Activated CD4-positive, alpha-beta memory T cell treated with anti-CD3 and anti-CD28 coated beads, Interleukin-2, amount 10 ng/mL, durations not matched to agents 7 days and 5 days (primary cell): Measurements from ENCODE around the gene PCSK7. TPM values are rescaled to one million over a fixed set of nuclear protein-coding genes. Genes with fewer than 3 reads are reported as not detected.

Source experiments
- CTCF ChIA-PET: fragments of 350-600 bp; sonication (Branson Sonifier 250); formaldehyde crosslinking; loops from one replicate; lab custom pipeline; 2021; ENCODE audit warnings: antibody characterized with exemption, inconsistent platforms; lab: Charles Lee
- POLR2A ChIA-PET: fragments of 350-600 bp; sonication (Branson Sonifier 250); formaldehyde crosslinking; loops from one replicate; lab custom pipeline; 2021; ENCODE audit warnings: antibody characterized with exemption; lab: Charles Lee
- DNase-seq: peaks from one replicate; pipeline ENCODE4 v3.0.0-alpha.2; 2020
- H3K27ac Mint-ChIP-seq: one replicate; pipeline ENCODE4 v1.8.0; 2021; ENCODE audit warnings: mild to moderate bottlenecking, mixed read lengths
- H3K27me3 Mint-ChIP-seq: one replicate; pipeline ENCODE4 v1.8.0; 2021; ENCODE audit warnings: mixed read lengths
- H3K36me3 Mint-ChIP-seq: one replicate; pipeline ENCODE4 v1.8.0; 2021; ENCODE audit warnings: low read depth, mixed read lengths
- H3K4me1 Mint-ChIP-seq: one replicate; pipeline ENCODE4 v1.8.0; 2021; ENCODE audit warnings: mixed read lengths
- H3K4me3 Mint-ChIP-seq: one replicate; pipeline ENCODE4 v1.8.0; 2021; ENCODE audit warnings: mild to moderate bottlenecking, mixed read lengths
- H3K9me3 Mint-ChIP-seq: one replicate; pipeline ENCODE4 v1.8.0; 2021; ENCODE audit warnings: mixed read lengths
- total RNA-seq, 2 experiments: library from RNA; stranded (reverse); gene quantifications; one replicate each; pipeline ENCODE4 v1.2.3, GENCODE V29; 2021

PCSK7 gene
- total RNA-seq, 2 experiments from 2014 or later = 181 to 182 TPM

DNA sequence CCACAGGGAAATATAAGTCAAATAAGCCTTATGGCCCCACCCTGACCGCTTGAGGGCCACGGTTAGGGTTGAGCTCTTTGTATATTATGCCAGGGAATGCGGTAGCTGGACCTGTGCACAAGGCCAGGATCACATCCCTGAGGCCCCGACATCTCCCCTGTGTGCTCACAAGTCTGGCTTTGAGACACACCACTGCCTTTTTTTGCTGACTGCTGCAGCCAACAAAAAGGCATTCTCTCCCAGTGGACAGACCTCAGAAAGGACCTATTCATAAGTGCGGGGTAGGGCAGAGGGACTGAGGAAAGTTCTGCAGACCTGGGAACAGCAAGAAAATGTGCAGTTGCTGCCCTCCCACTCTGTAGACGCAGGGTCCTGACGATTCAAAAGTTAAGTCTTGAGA lies 56.8 kb downstream of the PCSK7 start:
- Mint-ChIP-seq H3K36me3 (peaks cover 14% of the 10 kb centered on the region), H3K4me1 (peaks cover 22% of the 10 kb centered on the region), H3K4me3 (no peak overlapping the region), H3K27ac (peak overlapping the region; percentile 55), H3K27me3 (no peaks in the 10 kb centered on the region), H3K9me3 (no peaks in the 10 kb centered on the region)
- no peak for DNase-seq
- POLR2A ChIA-PET = no interaction called here
- CTCF ChIA-PET = no interaction called here

DNA sequence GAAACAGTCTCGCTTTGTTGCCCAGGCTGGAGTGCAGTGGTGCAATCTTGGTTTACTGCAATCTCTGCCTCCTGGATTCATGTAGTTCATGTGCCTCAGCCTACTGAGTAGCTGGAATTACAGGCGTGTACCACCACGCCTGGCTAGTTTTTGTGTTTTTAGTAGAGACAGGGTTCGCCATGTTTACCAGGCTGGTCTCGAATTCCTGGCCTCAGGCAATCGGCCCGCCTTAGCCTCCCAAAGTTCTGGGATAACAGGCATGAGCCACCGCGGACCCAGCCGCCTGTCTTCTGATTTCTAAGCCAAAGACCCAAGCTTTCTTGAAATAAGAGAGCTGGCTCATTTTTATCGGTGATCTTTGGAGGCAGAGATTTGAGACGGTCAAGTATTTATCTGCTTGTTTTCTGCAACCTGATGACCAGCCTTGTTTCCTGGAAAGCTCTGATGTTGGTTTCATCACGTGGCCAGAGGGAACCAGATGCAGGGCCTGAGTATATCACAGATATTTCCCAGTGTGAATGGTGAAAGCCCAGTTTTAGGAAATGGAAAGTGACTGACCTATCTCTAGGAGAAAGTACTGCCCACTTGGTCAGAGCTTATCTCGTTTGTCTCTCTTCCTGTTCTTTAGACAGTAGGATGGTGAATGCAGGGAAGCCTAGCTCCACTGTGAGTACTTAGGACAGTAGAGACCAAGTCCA lies 59.0 kb downstream of the PCSK7 start:
- DNase-seq = no peak
- no peak overlapping the region for H3K27ac Mint-ChIP-seq
- CTCF ChIA-PET = interaction anchor here (1.3 to 2.4 kb wide), 4 partner anchors 8 to 337 kb away, joined by 3 to 11 read pairs (median 4); no protein-coding TSS in a partner anchor
- peaks cover 30% of the 10 kb centered on the region for H3K36me3 Mint-ChIP-seq
- H3K9me3 Mint-ChIP-seq = no peaks in the 10 kb centered on the region
- POLR2A ChIA-PET = interaction anchor here (1.2 to 2.5 kb wide), 7 partner anchors 8 to 323 kb away, joined by 3 to 13 read pairs (median 4); partner anchors contain the start of gene PAFAH1B2
- H3K27me3 Mint-ChIP-seq = no peaks in the 10 kb centered on the region
- peaks cover 6% of the 10 kb centered on the region for H3K4me1 Mint-ChIP-seq
- H3K4me3 Mint-ChIP-seq = no peak overlapping the region

DNA sequence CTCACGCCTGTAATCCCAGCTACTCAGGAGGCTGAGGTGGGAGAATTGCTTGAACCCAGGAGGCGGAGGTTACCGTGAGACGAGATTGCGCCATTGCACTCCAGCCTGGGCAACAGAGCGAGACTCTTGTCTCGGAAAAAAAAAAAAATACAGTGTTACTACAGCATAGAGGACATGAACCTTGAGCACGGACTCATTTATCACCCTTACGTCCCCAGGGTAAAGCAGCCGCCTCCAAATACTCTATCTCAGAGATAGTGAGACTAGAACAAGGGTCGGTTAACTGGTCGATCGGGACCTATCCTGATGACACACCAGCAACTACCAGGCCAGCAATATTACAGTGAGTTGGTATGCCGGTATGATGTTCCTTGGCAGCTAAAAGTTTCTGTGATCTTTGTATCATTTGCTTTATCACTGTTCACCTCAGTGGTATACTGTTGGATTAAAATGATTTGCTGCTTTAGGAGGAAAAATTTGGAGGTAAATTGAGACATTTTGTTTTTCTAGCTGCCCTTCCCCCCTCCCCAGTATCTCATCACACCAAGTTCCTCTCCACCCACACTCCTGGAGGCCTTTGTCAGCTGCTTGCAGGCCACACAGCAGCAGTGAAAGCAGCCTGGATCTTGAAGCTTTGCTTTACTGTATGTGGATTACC lies 60.3 kb downstream of the PCSK7 start:
- H3K4me1 Mint-ChIP-seq = peaks cover 3% of the 10 kb centered on the region
- no peak for DNase-seq
- no peak overlapping the region for H3K27ac Mint-ChIP-seq
- ChIA-PET CTCF (interaction anchor here (1.4 to 2.4 kb wide), 2 partner anchors 9 to 336 kb away, joined by 4 to 11 read pairs; no protein-coding TSS in a partner anchor), POLR2A (interaction anchor here (0.6 to 2.5 kb wide), 7 partner anchors 10 to 322 kb away, joined by 3 to 13 read pairs (median 3); partner anchors contain the start of gene PAFAH1B2)
- H3K27me3 Mint-ChIP-seq = no peaks in the 10 kb centered on the region
- no peak overlapping the region for H3K4me3 Mint-ChIP-seq
- H3K36me3 Mint-ChIP-seq = peaks cover 41% of the 10 kb centered on the region
- H3K9me3 Mint-ChIP-seq = no peaks in the 10 kb centered on the region

DNA sequence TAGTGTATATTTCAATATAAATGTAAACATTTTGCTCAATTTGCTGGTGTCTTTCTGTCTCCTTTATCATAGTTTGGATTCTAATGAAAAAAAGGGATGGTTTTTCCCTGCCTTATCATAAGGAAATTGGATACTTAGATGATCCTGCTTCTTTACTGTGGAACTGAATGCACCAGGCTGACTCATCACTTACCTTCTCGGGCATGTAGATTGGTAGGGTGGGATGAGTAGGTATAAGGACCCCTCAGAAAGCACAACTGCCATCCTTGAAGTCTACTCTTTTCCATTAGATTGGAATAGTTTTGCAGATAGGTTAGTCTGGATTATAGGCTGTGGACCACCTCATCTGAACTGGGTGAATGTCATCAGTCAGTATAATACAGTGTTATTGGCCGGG lies 60.9 kb downstream of the PCSK7 start:
- Mint-ChIP-seq H3K27ac (no peak overlapping the region), H3K36me3 (peaks cover 46% of the 10 kb centered on the region), H3K27me3 (no peaks in the 10 kb centered on the region), H3K4me1 (peaks cover 3% of the 10 kb centered on the region), H3K9me3 (no peaks in the 10 kb centered on the region), H3K4me3 (no peak overlapping the region)
- no peak for DNase-seq
- ChIA-PET CTCF (interaction anchor here (1.0 to 1.4 kb wide), 3 partner anchors 8 to 335 kb away, joined by 3 to 4 read pairs (median 3); partner anchors contain the start of gene SIDT2), POLR2A (interaction anchor here (1.0 to 1.6 kb wide), 2 partner anchors 8 to 25 kb away, joined by 3 read pairs; no protein-coding TSS in a partner anchor)

DNA sequence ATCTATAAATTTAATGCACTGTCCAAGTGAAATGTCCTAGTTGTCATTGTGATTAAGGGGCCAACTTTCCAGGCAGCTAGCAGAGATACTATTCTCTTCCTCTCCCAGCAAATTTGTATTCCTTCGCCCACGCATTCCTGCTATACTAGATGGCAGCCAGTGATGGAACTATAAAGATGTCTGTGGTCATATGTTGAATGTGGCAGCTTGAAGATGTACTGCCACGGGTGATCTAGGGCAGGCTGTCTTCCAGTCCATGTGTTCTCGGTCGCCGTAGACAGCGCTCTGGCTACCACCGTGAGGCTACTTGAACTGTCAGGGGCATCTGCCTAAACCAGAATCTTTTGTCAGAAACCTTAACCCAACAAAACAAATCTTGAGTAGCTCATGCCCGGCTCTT lies 61.7 kb downstream of the PCSK7 start:
- ChIA-PET POLR2A (interaction anchor here (1.0 kb wide), 1 partner anchor 9 kb away, joined by 3 read pairs; no protein-coding TSS in a partner anchor), CTCF (interaction anchor here (0.6 to 1.2 kb wide), 3 partner anchors 8 to 24 kb away, joined by 3 read pairs; partner anchors contain the start of gene SIDT2)
- Mint-ChIP-seq H3K27ac (no peak overlapping the region), H3K9me3 (no peaks in the 10 kb centered on the region), H3K27me3 (no peaks in the 10 kb centered on the region), H3K36me3 (peaks cover 53% of the 10 kb centered on the region), H3K4me3 (no peak overlapping the region), H3K4me1 (peaks cover 3% of the 10 kb centered on the region)
- no peak for DNase-seq

DNA sequence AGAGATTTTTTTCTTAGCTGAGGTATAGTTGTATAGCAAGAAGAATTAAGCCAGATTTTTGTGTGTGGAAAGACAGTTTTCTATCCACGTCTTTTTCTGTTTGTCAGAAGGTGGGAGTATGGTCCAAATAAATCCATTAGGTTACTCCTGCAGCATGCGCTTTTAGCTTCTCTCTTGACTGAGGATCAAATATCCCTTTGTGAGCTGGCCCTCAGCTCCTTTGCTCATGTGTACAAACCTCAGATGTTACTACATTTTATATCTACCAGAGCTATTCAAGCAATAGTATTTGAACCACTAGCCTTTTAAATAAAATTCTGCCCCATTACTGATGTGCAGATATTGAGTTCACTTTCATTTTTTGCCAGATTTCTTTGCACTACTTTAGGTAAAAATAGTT lies 62.1 kb downstream of the PCSK7 start:
- no peaks in the 10 kb centered on the region for H3K9me3 Mint-ChIP-seq
- CTCF ChIA-PET = interaction anchor here (0.6 to 1.2 kb wide), 4 partner anchors 9 to 25 kb away, joined by 3 read pairs; partner anchors contain the start of gene SIDT2
- DNase-seq = no peak
- peaks cover 54% of the 10 kb centered on the region for H3K36me3 Mint-ChIP-seq
- no peaks in the 10 kb centered on the region for H3K27me3 Mint-ChIP-seq
- no peak overlapping the region for H3K27ac Mint-ChIP-seq
- H3K4me1 Mint-ChIP-seq = peaks cover 2% of the 10 kb centered on the region
- POLR2A ChIA-PET = interaction anchor here (1.0 kb wide), 1 partner anchor 10 kb away, joined by 3 read pairs; no protein-coding TSS in a partner anchor
- H3K4me3 Mint-ChIP-seq = no peak overlapping the region

DNA sequence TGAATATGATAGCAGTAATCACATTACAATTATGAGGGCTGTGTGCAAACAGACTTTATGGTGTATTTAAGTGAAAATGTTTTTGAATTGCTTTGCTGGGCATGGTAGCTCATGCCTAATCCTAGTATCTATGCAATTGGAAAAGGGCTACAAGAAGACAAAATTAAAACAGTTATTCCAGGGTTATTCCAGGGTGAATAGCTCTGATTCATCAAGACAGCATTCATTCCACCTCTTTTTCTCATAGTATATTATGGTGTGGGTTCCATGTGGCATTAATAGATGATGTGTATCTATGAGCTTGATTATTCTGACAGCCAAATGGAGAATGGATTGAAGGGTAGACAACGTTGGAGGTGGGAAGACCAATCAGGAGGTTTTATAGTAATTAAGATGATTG lies 65.4 kb downstream of the PCSK7 start:
- POLR2A ChIA-PET = interaction anchor here (2.1 kb wide), 1 partner anchor 11 kb away, joined by 7 read pairs; the partner anchor contains the start of gene SIDT2
- Mint-ChIP-seq H3K36me3 (peaks cover 69% of the 10 kb centered on the region), H3K4me1 (no peaks in the 10 kb centered on the region), H3K27me3 (no peaks in the 10 kb centered on the region), H3K27ac (no peak overlapping the region), H3K4me3 (no peak overlapping the region), H3K9me3 (no peaks in the 10 kb centered on the region)
- no peak for DNase-seq
- CTCF ChIA-PET = interaction anchor here (0.9 kb wide), 1 partner anchor 14 kb away, joined by 3 read pairs; no protein-coding TSS in a partner anchor

DNA sequence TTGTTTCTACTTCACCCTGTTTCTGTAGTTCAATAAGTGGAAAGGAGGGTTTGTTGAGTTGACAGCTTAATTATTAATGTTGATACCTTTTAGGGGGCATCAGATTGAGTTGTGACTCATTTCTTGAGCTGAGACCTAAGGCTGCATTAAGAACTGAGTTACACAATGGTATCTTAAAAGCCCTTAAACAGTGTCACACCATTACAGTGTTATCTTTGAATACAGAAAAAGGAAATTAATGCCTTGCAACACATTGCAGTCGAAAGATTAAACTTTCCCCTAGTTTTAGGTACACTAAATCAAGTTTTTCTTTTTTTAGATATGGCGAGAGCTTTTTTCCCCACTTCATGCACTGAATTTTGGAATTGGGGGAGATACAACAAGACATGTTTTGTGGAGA lies 71.0 kb downstream of the PCSK7 start:
- no peak overlapping the region for H3K27ac Mint-ChIP-seq
- H3K9me3 Mint-ChIP-seq = no peaks in the 10 kb centered on the region
- peaks cover 7% of the 10 kb centered on the region for H3K4me1 Mint-ChIP-seq
- H3K4me3 Mint-ChIP-seq = no peak overlapping the region
- H3K27me3 Mint-ChIP-seq = no peaks in the 10 kb centered on the region
- ChIA-PET POLR2A (interaction anchor here (0.7 to 1.0 kb wide), 3 partner anchors 16 to 35 kb away, joined by 3 read pairs; partner anchors contain the start of genes PAFAH1B2 and SIDT2), CTCF (interaction anchor here (2.3 kb wide), 1 partner anchor 20 kb away, joined by 7 read pairs; no protein-coding TSS in a partner anchor)
- H3K36me3 Mint-ChIP-seq = peaks cover 50% of the 10 kb centered on the region
- DNase-seq = no peak

DNA sequence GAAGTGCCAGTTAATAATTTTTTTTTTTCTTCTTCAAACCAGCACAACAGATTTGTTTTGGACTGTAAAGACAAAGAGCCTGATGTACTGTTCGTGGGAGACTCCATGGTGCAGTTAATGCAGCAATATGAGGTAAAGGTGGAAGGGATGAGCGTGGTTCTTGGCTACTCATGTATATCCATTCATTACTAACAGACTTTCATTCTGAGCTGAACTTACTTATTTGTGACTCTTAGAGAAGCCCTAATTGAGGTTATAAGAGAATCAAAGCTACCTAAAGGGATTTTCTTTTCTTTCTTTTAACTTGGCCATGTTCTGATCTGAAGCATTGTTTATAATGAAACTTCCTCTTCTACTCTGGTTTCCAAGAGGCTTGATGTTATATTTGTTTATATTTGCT lies 72.0 kb downstream of the PCSK7 start:
- ChIA-PET CTCF (interaction anchor here (0.5 to 2.3 kb wide), 2 partner anchors 8 to 21 kb away, joined by 4 to 7 read pairs; no protein-coding TSS in a partner anchor), POLR2A (interaction anchor here (0.9 kb wide), 1 partner anchor 19 kb away, joined by 3 read pairs; the partner anchor contains the start of gene SIDT2)
- no peak overlapping the region for H3K27ac Mint-ChIP-seq
- H3K9me3 Mint-ChIP-seq = no peaks in the 10 kb centered on the region
- DNase-seq = no peak
- peaks cover 47% of the 10 kb centered on the region for H3K36me3 Mint-ChIP-seq
- H3K4me1 Mint-ChIP-seq = peaks cover 7% of the 10 kb centered on the region
- H3K27me3 Mint-ChIP-seq = no peaks in the 10 kb centered on the region
- no peak overlapping the region for H3K4me3 Mint-ChIP-seq

DNA sequence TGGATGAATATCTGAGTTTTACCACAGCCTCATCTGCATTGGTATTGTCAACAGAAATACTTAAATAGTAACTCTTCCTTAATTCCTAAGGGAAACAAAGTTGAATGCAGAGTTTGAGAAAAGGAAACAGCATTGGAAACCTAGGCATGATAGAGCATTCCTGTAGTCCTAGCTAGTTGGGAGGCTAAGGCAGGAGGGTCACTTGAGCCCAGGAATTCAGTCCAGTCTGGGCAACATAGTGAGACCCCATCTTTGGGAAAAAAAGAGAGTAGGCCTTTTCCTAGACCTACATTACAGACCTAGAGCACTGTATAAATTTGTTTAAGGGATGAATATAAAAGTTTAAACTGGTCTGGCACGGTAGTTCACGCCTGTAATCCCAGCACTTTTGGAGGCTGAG lies 74.4 kb downstream of the PCSK7 start:
- H3K27ac Mint-ChIP-seq = no peak overlapping the region
- DNase-seq = no peak
- H3K4me1 Mint-ChIP-seq = peaks cover 8% of the 10 kb centered on the region
- POLR2A ChIA-PET = interaction anchor here (1.5 to 2.6 kb wide), 3 partner anchors 10 to 16 kb away, joined by 3 to 7 read pairs (median 5); partner anchors contain the start of gene PAFAH1B2
- H3K36me3 Mint-ChIP-seq = peaks cover 47% of the 10 kb centered on the region
- no peaks in the 10 kb centered on the region for H3K27me3 Mint-ChIP-seq
- CTCF ChIA-PET = no interaction called here
- no peak overlapping the region for H3K4me3 Mint-ChIP-seq
- H3K9me3 Mint-ChIP-seq = no peaks in the 10 kb centered on the region

DNA sequence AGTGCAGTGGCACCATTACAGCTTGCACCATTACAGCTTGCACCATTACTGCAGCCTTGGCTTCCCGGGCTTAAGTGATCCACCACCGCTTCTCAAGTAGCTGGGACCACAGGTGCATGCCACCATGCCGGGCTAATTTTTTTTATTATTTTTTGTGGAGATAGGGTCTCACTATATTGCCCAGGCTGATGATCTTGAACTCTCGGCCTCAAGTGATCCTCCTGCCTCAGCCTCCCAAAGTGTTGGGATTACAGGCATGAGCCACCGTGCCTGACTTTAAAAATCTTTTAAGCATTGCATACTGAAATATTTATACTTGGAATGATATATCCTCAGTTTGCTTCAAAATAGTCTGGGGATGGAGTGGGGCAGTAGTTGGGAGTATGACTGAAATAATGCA lies 77.4 kb downstream of the PCSK7 start:
- H3K4me1 Mint-ChIP-seq = peaks cover 17% of the 10 kb centered on the region
- no peak for DNase-seq
- CTCF ChIA-PET = no interaction called here
- POLR2A ChIA-PET = interaction anchor here (1.4 kb wide), 1 partner anchor 9 kb away, joined by 5 read pairs; no protein-coding TSS in a partner anchor
- H3K27me3 Mint-ChIP-seq = no peaks in the 10 kb centered on the region
- H3K27ac Mint-ChIP-seq = no peak overlapping the region
- peaks cover 46% of the 10 kb centered on the region for H3K36me3 Mint-ChIP-seq
- H3K4me3 Mint-ChIP-seq = no peak overlapping the region
- no peaks in the 10 kb centered on the region for H3K9me3 Mint-ChIP-seq
